GM18502 (cell line): ENCODE results near the gene ZCCHC7.

Source experiments
- ATAC-seq: cut with Tn5 transposase; IDR thresholded peaks from one replicate; pipeline ENCODE4 v1.9.1; 2021; ENCODE audit warnings: mild to moderate bottlenecking; ENCODE audit not compliant: unreplicated experiment, poor library complexity

The ZCCHC7 gene

GRCh38 chr9:37364751-37365360, 244.5 kb downstream of the ZCCHC7 start:
- ATAC-seq: no peak

- peak; percentile 36 for ATAC-seq
These were observed 249.3 kb downstream of the ZCCHC7 start for GRCh38 chr9:37369671-37370070.

- ATAC-seq: no peak
These were observed 249.9 kb downstream of the ZCCHC7 start for GRCh38 chr9:37370282-37370681.

DNA sequence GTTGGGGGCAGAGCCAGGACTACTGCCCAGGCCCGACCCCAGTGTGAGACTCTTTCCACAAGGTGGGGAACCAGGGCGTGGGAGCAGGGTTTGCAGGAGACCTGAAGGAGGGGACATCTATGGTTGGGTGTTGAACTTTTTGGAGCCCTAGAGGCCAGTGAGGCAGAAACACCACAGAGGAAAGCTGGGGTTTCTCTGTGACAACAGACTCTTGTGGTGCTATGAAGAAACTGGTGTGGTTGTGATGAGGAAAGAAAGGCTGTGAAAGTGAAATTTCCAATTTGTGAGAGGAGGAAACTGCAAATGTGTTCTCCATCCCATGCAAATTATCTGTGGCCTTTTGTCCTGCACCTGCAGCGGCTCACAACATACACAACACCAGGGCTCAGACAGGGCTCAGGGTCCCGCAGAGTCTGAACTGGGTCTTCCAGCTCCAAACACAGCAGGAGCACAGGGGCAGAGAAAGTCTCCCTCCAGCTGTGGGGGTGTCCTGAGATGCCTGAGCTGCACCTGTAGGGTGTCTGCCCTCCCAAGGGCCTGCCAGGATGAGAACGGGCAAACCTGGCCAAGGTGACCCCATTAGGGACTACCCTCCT, 250.7 kb downstream of the ZCCHC7 start:
- ATAC-seq: peak; percentile 75

GRCh38 chr9:37371565-37372464, 251.4 kb downstream of the ZCCHC7 start:
- ATAC-seq: peak; percentile 10

DNA sequence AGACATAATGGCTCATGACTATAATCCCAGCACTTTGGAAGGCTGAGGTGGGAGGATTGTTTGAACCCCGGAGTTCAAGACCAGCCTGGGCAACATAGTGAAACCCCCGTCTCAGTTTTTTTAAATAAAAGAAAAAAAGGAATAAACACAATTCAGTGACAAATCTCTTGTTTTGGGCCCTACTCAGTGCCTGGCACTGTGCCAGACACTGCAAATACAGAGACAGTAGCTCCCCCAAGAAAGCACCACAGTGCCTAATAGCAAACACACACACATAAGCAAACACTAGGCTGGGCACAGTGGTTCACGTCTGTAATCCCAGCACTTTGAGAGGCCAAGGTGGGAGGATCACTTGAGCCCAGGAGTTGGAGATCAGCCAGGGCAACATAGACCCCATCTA, 252.5 kb downstream of the ZCCHC7 start:
- no peak for ATAC-seq

GRCh38 chr9:37373621-37374020, 253.2 kb downstream of the ZCCHC7 start:
- no peak for ATAC-seq

DNA sequence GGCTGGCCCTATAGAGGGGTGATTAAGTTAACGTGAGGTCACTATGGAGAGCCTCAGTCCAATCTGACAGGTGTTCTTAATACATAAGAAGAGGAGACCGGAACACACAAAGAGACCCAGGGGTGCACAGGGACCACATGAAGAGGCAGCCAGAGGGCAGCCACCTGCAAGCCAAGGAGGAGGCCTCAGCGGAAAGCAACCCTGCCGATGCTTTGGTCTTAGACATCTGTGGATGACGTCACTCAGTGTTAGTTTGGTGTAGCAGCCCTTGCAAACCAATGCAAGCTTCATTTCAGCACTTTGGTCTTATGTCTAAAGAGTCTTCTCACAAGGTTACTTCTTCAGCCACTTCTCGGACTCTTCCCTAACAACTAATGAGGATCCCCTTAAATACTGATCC, 254.5 kb downstream of the ZCCHC7 start:
- ATAC-seq: peak; percentile 39

DNA sequence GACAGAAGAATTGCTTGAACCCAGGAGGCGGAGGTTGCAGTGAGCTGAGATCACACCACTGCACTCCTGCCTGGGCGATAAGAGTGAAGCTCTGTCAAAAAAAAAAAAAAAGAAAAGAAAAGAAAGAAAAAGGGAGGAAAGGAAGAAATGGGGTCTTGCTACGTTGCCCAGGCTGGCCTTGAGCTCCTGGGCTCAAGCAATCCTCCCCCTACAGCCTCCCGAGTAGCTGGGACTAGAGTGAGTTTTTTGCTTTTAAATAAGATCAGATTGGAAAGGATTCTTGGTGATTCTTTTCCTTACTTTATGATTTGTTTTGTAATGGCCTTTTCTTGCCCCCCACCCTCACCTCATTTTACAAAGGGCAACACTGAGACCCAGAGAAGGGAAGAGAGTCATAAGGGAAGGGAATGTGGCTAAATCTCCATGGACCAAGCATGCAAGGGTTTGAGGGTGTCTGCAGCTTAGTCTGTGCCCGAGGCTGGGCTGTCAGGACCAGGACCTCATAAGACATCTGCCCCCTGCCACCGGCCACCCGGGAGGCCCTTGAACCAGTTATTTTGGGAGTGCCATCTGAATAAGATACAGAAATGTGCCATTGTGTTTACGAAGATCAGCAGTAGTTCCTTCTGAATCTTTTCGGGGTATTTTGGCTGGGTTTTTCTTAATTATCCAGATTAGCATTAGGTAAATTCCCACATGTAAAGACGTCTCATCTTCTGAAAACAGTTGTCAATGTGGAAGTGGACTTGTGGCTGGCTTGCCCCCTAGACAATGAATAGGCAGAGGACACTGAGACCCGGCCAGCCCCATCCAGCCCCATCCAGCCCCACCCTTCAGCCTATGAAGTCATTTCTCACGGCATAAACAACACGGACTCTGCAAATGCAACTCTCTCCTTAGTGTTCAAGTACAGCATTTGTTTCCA, 257.6 kb downstream of the ZCCHC7 start:
- ATAC-seq: no peak

DNA sequence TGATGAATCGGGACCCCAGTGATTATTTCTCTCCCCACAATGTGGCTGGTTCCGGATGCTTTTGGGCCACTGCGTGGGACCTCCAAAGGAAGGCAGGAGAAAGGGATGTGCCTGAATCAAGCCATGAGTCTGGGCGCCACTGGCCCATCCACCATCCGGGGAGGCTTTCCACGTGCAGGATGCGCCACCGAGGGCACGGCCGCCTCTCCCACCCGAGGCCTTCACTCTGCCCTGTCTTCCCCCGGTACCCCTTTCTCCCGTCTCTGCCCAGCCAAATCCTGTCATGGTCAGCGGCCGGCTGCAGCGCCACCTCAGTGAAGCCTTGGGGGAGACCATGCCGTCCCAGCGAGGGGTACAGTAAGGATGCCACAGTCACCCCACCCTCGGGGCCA, 258.2 kb downstream of the ZCCHC7 start:
- ATAC-seq: no peak

DNA sequence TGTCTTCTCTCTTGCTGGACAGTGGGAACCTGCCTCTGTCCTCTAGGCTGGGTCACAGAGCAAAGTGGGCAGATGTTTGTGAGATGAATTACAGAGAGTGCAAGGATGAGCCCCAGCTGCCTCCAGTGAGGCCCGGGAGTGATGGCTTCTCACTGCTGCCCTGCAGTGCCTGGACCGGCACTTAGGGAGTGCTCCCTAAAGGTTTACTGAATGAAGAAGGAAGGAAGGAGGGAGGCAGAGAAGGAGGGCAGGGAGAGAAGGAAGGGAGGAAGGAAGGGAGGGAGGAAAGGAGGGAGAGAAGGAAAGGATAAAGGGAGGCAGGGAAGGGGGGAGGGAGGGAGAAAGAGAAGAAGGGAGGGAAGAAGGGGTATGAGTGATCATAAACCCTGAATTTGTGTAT, 259.5 kb downstream of the ZCCHC7 start:
- ATAC-seq: no peak

DNA sequence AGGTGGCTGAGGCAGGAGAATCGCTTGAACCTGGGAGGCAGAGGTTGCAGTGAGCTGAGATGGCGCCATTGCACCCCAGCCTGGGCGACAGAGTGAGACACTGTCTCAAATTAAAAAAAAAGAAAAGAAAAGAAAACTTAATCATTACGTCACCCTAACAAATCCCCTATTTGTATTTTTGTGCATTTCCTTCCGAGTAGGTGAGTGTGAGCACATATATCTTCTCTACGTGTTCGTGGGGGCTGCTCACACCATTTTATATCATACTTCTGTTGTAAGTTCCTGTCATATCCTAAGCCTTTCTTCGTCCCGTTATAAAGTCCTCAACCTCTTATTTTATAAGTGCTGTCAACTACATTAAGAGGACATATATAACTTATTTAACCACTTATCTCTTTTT, 260.2 kb downstream of the ZCCHC7 start:
- ATAC-seq: no peak

DNA sequence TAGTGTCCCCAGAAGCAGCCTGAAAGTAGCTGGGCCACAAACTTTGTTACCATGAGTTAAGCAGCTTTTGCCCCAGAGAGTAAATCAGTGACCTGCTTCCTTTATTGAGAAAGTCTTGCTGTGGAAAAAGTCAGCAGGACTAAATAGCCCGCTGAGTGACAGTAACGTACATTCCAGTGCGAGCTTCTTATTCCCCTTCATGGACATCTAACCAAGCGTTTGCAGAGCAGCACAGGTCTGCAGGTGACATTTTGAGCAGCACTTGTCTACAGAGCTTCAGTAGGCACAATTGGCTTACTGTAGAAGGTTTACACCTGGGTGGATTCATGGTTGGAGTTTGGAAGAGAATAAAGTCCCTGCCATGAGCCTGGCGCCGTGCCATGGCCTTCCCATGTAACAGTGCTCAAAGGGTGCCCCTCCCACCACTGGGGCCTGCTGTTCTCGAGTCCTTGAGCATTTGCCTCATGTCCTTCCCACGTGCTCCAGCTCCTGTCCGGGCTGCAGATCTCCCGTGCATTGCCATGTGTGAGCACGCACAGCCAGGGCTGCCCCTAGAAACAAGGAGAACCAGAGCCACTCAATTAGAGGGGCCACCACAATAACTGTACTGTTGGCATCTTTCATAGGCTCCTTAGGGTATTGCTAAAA, 260.8 kb downstream of the ZCCHC7 start:
- ATAC-seq: no peak

DNA sequence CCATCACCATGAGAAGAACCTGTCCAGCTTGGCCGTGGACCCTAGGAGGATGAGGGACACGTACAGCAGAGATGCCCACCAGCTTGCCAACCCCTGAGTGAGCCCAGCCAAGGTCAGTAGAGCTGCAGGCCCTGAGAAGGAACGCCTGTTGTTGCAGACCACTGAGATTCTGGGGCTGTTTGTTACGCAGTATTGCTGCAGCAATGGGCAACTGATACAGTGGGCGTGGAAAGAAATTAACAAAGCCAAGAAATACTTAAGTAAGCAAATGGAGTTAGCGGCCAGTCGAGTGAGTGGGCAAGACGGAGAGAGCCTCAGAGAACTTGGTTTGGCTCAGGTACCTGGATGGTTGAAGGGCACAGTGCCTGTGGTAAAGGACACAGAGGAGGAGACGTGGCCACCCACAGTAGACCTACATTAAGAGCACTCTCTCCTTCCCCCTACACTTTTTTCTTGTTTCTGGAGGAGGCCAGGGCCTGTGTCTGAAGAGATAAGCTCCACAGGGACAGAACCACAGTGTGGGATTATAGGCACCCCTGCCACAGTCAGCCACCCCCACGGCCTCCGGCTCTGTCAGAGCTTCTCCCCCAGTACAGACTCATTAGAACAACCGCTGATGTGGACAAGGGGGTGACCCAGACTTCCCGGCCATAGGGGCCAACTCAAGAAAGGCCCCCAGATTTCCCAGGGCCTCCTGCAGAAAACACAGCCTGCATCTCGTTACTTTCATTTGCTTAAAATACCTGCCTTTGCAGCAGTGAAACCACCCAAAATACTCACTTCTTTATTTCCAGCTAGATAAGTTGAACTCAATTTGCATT, 262.0 kb downstream of the ZCCHC7 start:
- peak; percentile 59 for ATAC-seq

GRCh38 chr9:37382982-37383357, 262.6 kb downstream of the ZCCHC7 start:
- ATAC-seq: peak; percentile 17

DNA sequence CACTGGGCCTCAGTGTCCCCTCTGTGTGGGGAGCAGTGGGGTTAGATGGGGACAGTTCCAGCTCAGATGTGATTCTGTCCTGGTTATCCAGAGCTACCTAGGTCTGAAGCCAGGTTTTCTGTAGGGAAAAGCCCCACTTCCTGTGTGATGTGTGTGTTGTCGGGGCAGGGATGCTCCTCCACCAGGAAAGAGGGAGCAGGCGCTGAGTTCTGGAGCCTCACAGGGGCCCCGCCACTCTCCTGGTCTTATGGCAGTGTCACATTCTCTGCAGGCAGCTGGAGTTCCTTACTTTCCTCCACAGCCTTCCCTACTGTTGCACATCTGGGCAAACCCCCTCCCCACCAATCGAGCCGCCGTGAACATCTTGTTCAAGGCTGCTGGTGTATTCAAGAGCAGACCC, 263.0 kb downstream of the ZCCHC7 start:
- no peak for ATAC-seq

GRCh38 chr9:37383876-37384746, 263.7 kb downstream of the ZCCHC7 start:
- no peak for ATAC-seq

DNA sequence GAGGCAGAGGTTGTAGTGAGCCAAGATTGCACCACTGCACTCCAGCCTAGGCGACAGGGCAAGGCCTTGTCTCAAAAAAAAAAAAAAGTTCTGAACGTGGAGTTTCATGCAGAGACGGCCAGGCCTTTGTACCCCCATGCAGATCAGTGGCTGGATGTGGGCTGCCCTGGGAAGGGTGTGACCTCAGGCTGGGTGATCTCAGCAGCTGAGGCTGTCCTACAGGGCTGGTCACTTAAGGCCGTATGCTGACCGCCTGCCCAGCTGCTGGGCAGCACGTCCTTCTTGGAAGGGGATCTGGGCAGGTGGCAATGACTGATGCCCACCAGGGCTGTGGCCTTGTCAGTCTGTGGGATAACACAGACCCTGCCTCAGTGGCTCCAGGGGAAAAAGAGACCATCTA, 264.9 kb downstream of the ZCCHC7 start:
- no peak for ATAC-seq
